ENCODE measurements around the gene ABLIM1.

ABLIM1 gene

GRCh38 chr10:114526504-114527238 is 131.4 kb downstream of the ABLIM1 start:
- H3K9ac ChIP-seq: peak overlapping the region; percentile 67
- H4K20me1 ChIP-seq: no peaks in the 10 kb centered on the region
- peak overlapping the region; percentile 89 for H3K4me2 ChIP-seq
- peak overlapping the region; percentile 57 for H3K4me3 ChIP-seq
- peak overlapping the region; percentile 84 for H3K27ac ChIP-seq
- no peaks in the 10 kb centered on the region for H3K9me3 ChIP-seq
- no peaks in the 10 kb centered on the region for H3K36me3 ChIP-seq
- H3K4me1 ChIP-seq: peaks cover 52% of the 10 kb centered on the region
- TF ChIP-seq Cebpa-rat (IDR thresholded peaks at IDR 0.05): no peak
- no peaks in the 10 kb centered on the region for H3K27me3 ChIP-seq

- H3K27ac ChIP-seq: peak overlapping the region; percentile 84
- H3K27me3 ChIP-seq: no peaks in the 10 kb centered on the region
- H3K4me1 ChIP-seq: peaks cover 53% of the 10 kb centered on the region
- TF ChIP-seq Cebpa-rat (IDR thresholded peaks at IDR 0.05): no peak
- peak overlapping the region; percentile 67 for H3K9ac ChIP-seq
- H3K4me3 ChIP-seq: peak overlapping the region; percentile 57
- H4K20me1 ChIP-seq: no peaks in the 10 kb centered on the region
- no peaks in the 10 kb centered on the region for H3K36me3 ChIP-seq
- no peaks in the 10 kb centered on the region for H3K9me3 ChIP-seq
- peak overlapping the region; percentile 89 for H3K4me2 ChIP-seq
These were observed 132.0 kb downstream of the ABLIM1 start for GRCh38 chr10:114526126-114526503.

- Histone ChIP-seq H3K9me3 (no peaks in the 10 kb centered on the region), H4K20me1 (no peaks in the 10 kb centered on the region), H3K4me2 (peak overlapping the region; percentile 89), H3K9ac (no peak overlapping the region), H3K4me3 (no peak overlapping the region; the same call in 1 of the 2 replicates), H3K36me3 (no peaks in the 10 kb centered on the region), H3K4me1 (peaks cover 56% of the 10 kb centered on the region), H3K27me3 (no peaks in the 10 kb centered on the region), H3K27ac (no peak overlapping the region)
- no peak for TF ChIP-seq Cebpa-rat (IDR thresholded peaks at IDR 0.05)
These were observed 132.6 kb downstream of the ABLIM1 start for GRCh38 chr10:114525368-114525949.

GRCh38 chr10:114523876-114524275 is 134.2 kb downstream of the ABLIM1 start:
- Histone ChIP-seq H3K4me1 (peaks cover 71% of the 10 kb centered on the region), H3K36me3 (no peaks in the 10 kb centered on the region), H4K20me1 (no peaks in the 10 kb centered on the region), H3K4me3 (no peak overlapping the region), H3K9me3 (no peaks in the 10 kb centered on the region), H3K27ac (no peak overlapping the region), H3K27me3 (no peaks in the 10 kb centered on the region), H3K4me2 (peak overlapping the region; percentile 89; the same call in 1 of the 2 replicates), H3K9ac (no peak overlapping the region)
- no peak for TF ChIP-seq Cebpa-rat (IDR thresholded peaks at IDR 0.05)

GRCh38 chr10:114521255-114521654 is 136.8 kb downstream of the ABLIM1 start:
- H4K20me1 ChIP-seq: no peaks in the 10 kb centered on the region
- no peaks in the 10 kb centered on the region for H3K27me3 ChIP-seq
- H3K9ac ChIP-seq: no peak overlapping the region
- H3K36me3 ChIP-seq: no peaks in the 10 kb centered on the region
- TF ChIP-seq Cebpa-rat (IDR thresholded peaks at IDR 0.05): no peak
- H3K9me3 ChIP-seq: no peaks in the 10 kb centered on the region
- no peak overlapping the region for H3K4me3 ChIP-seq
- H3K4me1 ChIP-seq: peaks cover 78% of the 10 kb centered on the region
- no peak overlapping the region for H3K27ac ChIP-seq
- no peak overlapping the region for H3K4me2 ChIP-seq

- peak overlapping the region; percentile 63 for H3K4me2 ChIP-seq
- no peaks in the 10 kb centered on the region for H3K36me3 ChIP-seq
- H4K20me1 ChIP-seq: no peaks in the 10 kb centered on the region
- TF ChIP-seq Cebpa-rat (IDR thresholded peaks at IDR 0.05): no peak
- peaks cover 78% of the 10 kb centered on the region for H3K4me1 ChIP-seq
- no peak overlapping the region for H3K4me3 ChIP-seq
- H3K27ac ChIP-seq: no peak overlapping the region
- H3K9me3 ChIP-seq: no peaks in the 10 kb centered on the region
- H3K9ac ChIP-seq: no peak overlapping the region
- no peaks in the 10 kb centered on the region for H3K27me3 ChIP-seq
These were observed 137.6 kb downstream of the ABLIM1 start for GRCh38 chr10:114520453-114520852.

GRCh38 chr10:114519756-114520293 is 138.2 kb downstream of the ABLIM1 start:
- H3K36me3 ChIP-seq: no peaks in the 10 kb centered on the region
- peaks cover 78% of the 10 kb centered on the region for H3K4me1 ChIP-seq
- H3K9me3 ChIP-seq: no peaks in the 10 kb centered on the region
- H3K27me3 ChIP-seq: no peaks in the 10 kb centered on the region
- H3K4me3 ChIP-seq: no peak overlapping the region
- peak overlapping the region; percentile 63 for H3K4me2 ChIP-seq
- H4K20me1 ChIP-seq: no peaks in the 10 kb centered on the region
- TF ChIP-seq Cebpa-rat (IDR thresholded peaks at IDR 0.05): no peak
- no peak overlapping the region for H3K27ac ChIP-seq
- H3K9ac ChIP-seq: no peak overlapping the region

GRCh38 chr10:114519306-114519669 is 138.8 kb downstream of the ABLIM1 start:
- Histone ChIP-seq H3K4me3 (no peak overlapping the region), H3K27ac (no peak overlapping the region), H4K20me1 (no peaks in the 10 kb centered on the region), H3K9me3 (no peaks in the 10 kb centered on the region), H3K9ac (no peak overlapping the region), H3K4me1 (peaks cover 78% of the 10 kb centered on the region), H3K27me3 (no peaks in the 10 kb centered on the region), H3K4me2 (peak overlapping the region; percentile 63), H3K36me3 (no peaks in the 10 kb centered on the region)
- no peak for TF ChIP-seq Cebpa-rat (IDR thresholded peaks at IDR 0.05)

GRCh38 chr10:114518401-114519305 is 139.4 kb downstream of the ABLIM1 start:
- peaks cover 78% of the 10 kb centered on the region for H3K4me1 ChIP-seq
- TF ChIP-seq Cebpa-rat (IDR thresholded peaks at IDR 0.05): no peak
- H3K9me3 ChIP-seq: no peaks in the 10 kb centered on the region
- H3K27ac ChIP-seq: no peak overlapping the region
- H3K27me3 ChIP-seq: no peaks in the 10 kb centered on the region
- H3K4me3 ChIP-seq: no peak overlapping the region
- H4K20me1 ChIP-seq: no peaks in the 10 kb centered on the region
- no peak overlapping the region for H3K9ac ChIP-seq
- H3K4me2 ChIP-seq: peak overlapping the region; percentile 63
- H3K36me3 ChIP-seq: no peaks in the 10 kb centered on the region
